Measurements from ENCODE around the gene TRIM42.

The TRIM42 gene

DNA sequence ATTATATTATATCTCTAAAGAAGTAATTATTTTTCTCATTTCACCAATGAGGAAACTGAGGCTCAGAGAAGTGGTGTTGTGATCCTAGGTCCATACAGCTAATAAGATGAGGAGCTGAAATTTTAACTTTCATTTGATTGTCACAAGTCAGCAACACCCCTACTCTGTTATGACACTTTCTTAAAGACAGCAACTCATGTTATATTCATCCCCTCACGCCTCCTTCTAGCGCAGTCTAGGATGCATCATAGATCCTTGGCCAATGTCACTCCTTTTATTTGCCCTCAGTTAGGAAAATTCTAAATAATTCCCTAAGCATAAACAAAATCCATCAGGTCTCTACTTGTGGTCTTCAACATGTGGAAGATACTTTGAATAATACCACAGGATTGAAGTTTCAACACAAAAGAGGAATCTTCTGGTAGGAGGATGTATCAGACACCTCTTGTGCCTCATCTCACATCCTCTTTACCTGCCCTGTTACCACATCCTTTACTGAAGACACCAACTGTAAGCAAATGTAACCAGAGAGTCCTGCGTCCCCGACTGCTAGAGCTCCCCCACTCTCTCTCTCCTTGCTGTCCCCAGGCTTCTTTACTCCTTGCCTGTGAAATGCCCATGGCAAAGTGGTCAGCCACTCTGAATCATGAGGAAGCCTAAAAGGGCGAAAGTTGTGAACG, 53.7 kb downstream of the TRIM42 start:
- Histone ChIP-seq H3K9me3 (ENCODE audit: low read length) (no peaks in the 10 kb centered on the region), H3K9ac (ENCODE audit: low read length) (no peak overlapping the region), H3K36me3 (ENCODE audit: insufficient read depth, low read length) (no peaks in the 10 kb centered on the region), H3K27ac (ENCODE audit: low read depth, low read length) (no peak overlapping the region), H3K4me1 (ENCODE audit: insufficient read depth, low read length) (no peaks in the 10 kb centered on the region), H3K4me3 (ENCODE audit: low read depth in 1 of 2, low read length in 2 of 2) (no peak overlapping the region), H3K27me3 (ENCODE audit: control insufficient read depth in 1 of 2, insufficient read depth in 2 of 2, low read length in 2 of 2) (no peaks in the 10 kb centered on the region)

GRCh38 chr3:140733623-140734022, 55.8 kb downstream of the TRIM42 start:
- Histone ChIP-seq H3K36me3 (ENCODE audit: insufficient read depth, low read length) (no peaks in the 10 kb centered on the region), H3K9me3 (ENCODE audit: low read length) (no peaks in the 10 kb centered on the region), H3K27me3 (ENCODE audit: control insufficient read depth in 1 of 2, insufficient read depth in 2 of 2, low read length in 2 of 2) (no peaks in the 10 kb centered on the region), H3K9ac (ENCODE audit: low read length) (no peak overlapping the region), H3K4me1 (ENCODE audit: insufficient read depth, low read length) (no peaks in the 10 kb centered on the region), H3K27ac (ENCODE audit: low read depth, low read length) (no peak overlapping the region), H3K4me3 (ENCODE audit: low read depth in 1 of 2, low read length in 2 of 2) (no peak overlapping the region)

DNA sequence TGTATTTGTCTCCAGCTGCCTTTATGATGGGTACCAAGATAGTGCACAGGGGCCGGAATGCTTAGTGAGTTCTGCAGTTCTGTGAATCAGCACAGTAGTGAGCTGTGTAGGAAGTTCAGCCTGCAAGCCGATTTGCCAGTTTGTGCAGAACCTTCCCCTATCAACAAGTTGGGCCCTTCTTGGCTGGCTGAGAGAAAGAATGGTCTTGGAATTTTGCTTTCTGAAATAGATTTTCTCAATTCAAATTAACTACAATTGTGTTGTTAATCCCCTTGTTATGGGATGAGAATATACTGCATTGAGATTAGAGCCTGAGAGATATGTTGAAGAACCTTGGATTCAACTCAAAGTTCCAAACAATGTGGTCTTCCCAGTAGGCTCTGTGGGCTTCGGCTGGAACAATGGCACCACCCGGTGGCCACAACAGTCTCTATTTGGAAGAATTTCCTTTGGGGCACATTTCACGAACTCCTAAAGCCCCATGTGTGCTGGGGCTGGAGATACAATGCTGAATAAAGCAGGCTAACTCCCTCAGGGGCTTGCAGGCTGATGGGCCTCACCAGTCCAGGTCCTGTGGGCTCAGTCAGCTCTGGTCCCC, 59.1 kb downstream of the TRIM42 start:
- Histone ChIP-seq H3K9ac (ENCODE audit: low read length) (no peak overlapping the region), H3K9me3 (ENCODE audit: low read length) (no peaks in the 10 kb centered on the region), H3K27me3 (ENCODE audit: control insufficient read depth in 1 of 2, insufficient read depth in 2 of 2, low read length in 2 of 2) (no peaks in the 10 kb centered on the region), H3K4me1 (ENCODE audit: insufficient read depth, low read length) (no peaks in the 10 kb centered on the region), H3K36me3 (ENCODE audit: insufficient read depth, low read length) (no peaks in the 10 kb centered on the region), H3K27ac (ENCODE audit: low read depth, low read length) (no peak overlapping the region), H3K4me3 (ENCODE audit: low read depth in 1 of 2, low read length in 2 of 2) (no peak overlapping the region)

DNA sequence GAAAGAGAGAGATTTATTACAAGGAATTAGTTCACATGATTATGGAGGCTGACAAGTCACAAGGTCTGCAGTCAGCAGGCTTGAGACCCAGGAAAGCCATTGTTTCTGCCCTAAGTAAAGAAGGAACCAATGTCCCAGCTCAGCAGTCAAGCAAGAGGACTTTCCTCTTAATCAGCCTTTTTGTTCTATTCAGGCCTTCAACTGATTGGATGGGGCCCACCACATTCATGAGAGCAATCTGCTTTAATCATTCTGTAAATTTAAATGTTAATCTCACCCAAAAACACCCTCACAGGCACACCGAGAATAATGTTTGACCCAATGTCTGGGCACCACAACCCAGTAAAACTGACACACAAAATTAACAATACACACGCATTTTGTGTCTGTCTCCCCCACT, 64.3 kb downstream of the TRIM42 start:
- Histone ChIP-seq H3K4me3 (ENCODE audit: low read depth in 1 of 2, low read length in 2 of 2) (no peak overlapping the region), H3K9me3 (ENCODE audit: low read length) (no peaks in the 10 kb centered on the region), H3K27ac (ENCODE audit: low read depth, low read length) (no peak overlapping the region), H3K9ac (ENCODE audit: low read length) (no peak overlapping the region), H3K4me1 (ENCODE audit: insufficient read depth, low read length) (no peaks in the 10 kb centered on the region), H3K27me3 (ENCODE audit: control insufficient read depth in 1 of 2, insufficient read depth in 2 of 2, low read length in 2 of 2) (no peaks in the 10 kb centered on the region), H3K36me3 (ENCODE audit: insufficient read depth, low read length) (no peaks in the 10 kb centered on the region)

DNA sequence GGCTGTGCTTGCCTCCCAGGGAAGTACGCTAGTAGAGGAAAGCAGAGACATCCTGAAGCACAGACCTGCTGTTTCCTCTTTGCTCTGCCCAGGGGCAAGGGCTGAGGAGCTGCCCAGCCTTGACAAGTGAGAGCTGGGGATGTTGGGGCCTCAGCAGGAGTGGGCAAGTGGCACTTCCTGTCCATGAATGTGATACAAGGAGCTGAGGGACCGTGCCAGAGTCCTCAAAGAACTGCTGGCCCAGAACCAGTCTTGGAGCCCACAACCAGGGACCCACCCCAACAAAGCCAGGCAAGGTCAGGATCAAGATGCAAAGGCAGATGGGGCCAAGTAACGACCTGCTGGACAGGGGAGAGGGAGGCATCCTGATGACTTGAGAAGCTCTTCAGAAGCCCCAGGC, 70.3 kb downstream of the TRIM42 start:
- H3K27me3 ChIP-seq (ENCODE audit: control insufficient read depth in 1 of 2, insufficient read depth in 2 of 2, low read length in 2 of 2), result no peaks in the 10 kb centered on the region
- H3K36me3 ChIP-seq (ENCODE audit: insufficient read depth, low read length), result no peaks in the 10 kb centered on the region
- H3K4me3 ChIP-seq (ENCODE audit: low read depth in 1 of 2, low read length in 2 of 2), result no peak overlapping the region
- no peak overlapping the region for H3K27ac ChIP-seq (ENCODE audit: low read depth, low read length)
- no peaks in the 10 kb centered on the region for H3K4me1 ChIP-seq (ENCODE audit: insufficient read depth, low read length)
- H3K9ac ChIP-seq (ENCODE audit: low read length), result no peak overlapping the region
- H3K9me3 ChIP-seq (ENCODE audit: low read length), result no peaks in the 10 kb centered on the region

DNA sequence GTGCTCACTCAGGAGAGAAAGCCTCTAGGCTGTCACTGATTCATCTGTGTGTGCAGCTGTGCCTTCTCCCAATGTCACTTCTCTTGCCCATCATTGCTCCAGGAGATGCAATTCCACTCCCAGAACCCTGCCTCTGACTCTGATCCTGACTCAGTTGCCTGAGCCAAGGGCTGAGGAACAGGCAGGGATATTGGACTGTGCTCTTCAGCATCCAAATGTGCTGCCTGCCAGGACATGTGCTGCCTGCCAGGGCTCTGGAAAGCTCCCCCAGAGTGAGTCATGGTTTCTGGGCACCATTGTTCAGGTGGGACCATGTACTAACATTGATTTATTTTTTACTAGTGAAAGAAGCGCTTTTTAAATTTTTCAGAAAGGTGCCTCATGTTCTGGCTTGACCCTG, 71.0 kb downstream of the TRIM42 start:
- Histone ChIP-seq H3K4me1 (ENCODE audit: insufficient read depth, low read length) (no peaks in the 10 kb centered on the region), H3K4me3 (ENCODE audit: low read depth in 1 of 2, low read length in 2 of 2) (no peak overlapping the region), H3K36me3 (ENCODE audit: insufficient read depth, low read length) (no peaks in the 10 kb centered on the region), H3K9ac (ENCODE audit: low read length) (no peak overlapping the region), H3K27ac (ENCODE audit: low read depth, low read length) (no peak overlapping the region), H3K27me3 (ENCODE audit: control insufficient read depth in 1 of 2, insufficient read depth in 2 of 2, low read length in 2 of 2) (no peaks in the 10 kb centered on the region), H3K9me3 (ENCODE audit: low read length) (no peaks in the 10 kb centered on the region)

Data from muscle layer of colon (tissue), 2 donors.